CD14-positive monocyte (primary cell): ENCODE results near the gene TRAF3. TPM values are rescaled to one million over a fixed set of nuclear protein-coding genes. Genes with fewer than 3 reads are reported as not detected.
"Not testable (repeated sequence)": the region's sequence is repeated elsewhere in the genome, so short reads cannot be mapped to it uniquely, and the experiment has no call there.

ENCODE experiments used
- DNase-seq, 3 donors: peaks; one replicate each; pipeline ENCODE4 v3.0.0-alpha.2; 2011 to 2022
- H2AFZ ChIP-seq: 2 replicates; pipeline ENCODE4 v1.6.0; 2012; ENCODE audit warnings: mild to moderate bottlenecking, low read depth, low read length, inconsistent platforms; ENCODE audit not compliant: insufficient read depth, poor library complexity, severe bottlenecking
- H3K27ac ChIP-seq, 2 donors: 1 replicate in 1 of 2; 2 replicates in 1 of 2; pipeline ENCODE4 v1.5.1; 2012 to 2013; ENCODE audit warnings: low read length in 2 of 2, control low read depth in 1 of 2, inconsistent platforms in 1 of 2, low read depth in 1 of 2, mild to moderate bottlenecking in 1 of 2
- H3K27me3 ChIP-seq, 2 donors: one replicate each; pipeline versions ENCODE4 v1.6.0 to v1.6.1; 2011 to 2013; ENCODE audit warnings: low read length in 2 of 2; ENCODE audit not compliant: control insufficient read depth in 2 of 2, insufficient read depth in 2 of 2
- H3K36me3 ChIP-seq, 2 donors: replicated peaks in 1 of 2; 1 replicate in 1 of 2; 2 replicates in 1 of 2; pipeline versions ENCODE4 v1.5.1 to v1.6.1; 2012 to 2013; ENCODE audit warnings: low read length in 2 of 2, control low read depth in 1 of 2, inconsistent platforms in 1 of 2, mild to moderate bottlenecking in 1 of 2; ENCODE audit not compliant: insufficient read depth in 2 of 2, control insufficient read depth in 1 of 2
- H3K4me1 ChIP-seq, 2 donors: 1 replicate in 1 of 2; 2 replicates in 1 of 2; pipeline versions ENCODE4 v1.5.1 to v1.6.1; 2012 to 2013; ENCODE audit warnings: low read length in 2 of 2, control low read depth in 1 of 2, inconsistent platforms in 1 of 2, mild to moderate bottlenecking in 1 of 2, moderate library complexity in 1 of 2; ENCODE audit not compliant: insufficient read depth in 2 of 2, control insufficient read depth in 1 of 2
- H3K4me2 ChIP-seq: replicated peaks from 2 replicates; pipeline ENCODE3; 2012; ENCODE audit warnings: low read length, moderate library complexity, mild to moderate bottlenecking; ENCODE audit not compliant: poor library complexity, severe bottlenecking; ENCODE audit errors: extremely low read depth
- H3K4me3 ChIP-seq, 3 experiments: fragments of 200-600 bp in 1 of 3; sonication (generic) in 1 of 3; replicated peaks in 1 of 3; 1 replicate in 2 of 3; 2 replicates in 1 of 3; pipeline ENCODE4 v1.5.1; 2011 to 2013; ENCODE audit warnings: low read length in 3 of 3, mild to moderate bottlenecking in 3 of 3, control low read depth in 2 of 3, low read depth in 2 of 3, inconsistent platforms in 1 of 3, moderate library complexity in 1 of 3
- H3K79me2 ChIP-seq: 2 replicates; pipeline ENCODE4 v1.6.0; 2012; ENCODE audit warnings: mild to moderate bottlenecking, control low read depth, inconsistent platforms, low read length, moderate library complexity; ENCODE audit not compliant: insufficient read depth
- H3K9ac ChIP-seq: 2 replicates; pipeline ENCODE4 v1.6.0; 2017; ENCODE audit warnings: low read length, mild to moderate bottlenecking; ENCODE audit not compliant: insufficient read depth, poor library complexity, severe bottlenecking
- H3K9me3 ChIP-seq, 2 donors: replicated peaks in 1 of 2; 1 replicate in 1 of 2; 2 replicates in 1 of 2; pipeline versions ENCODE4 v1.5.1 to v1.6.1; 2012 to 2013; ENCODE audit warnings: low read length in 2 of 2, control low read depth in 1 of 2; ENCODE audit not compliant: control insufficient read depth in 1 of 2, insufficient read depth in 1 of 2
- H4K20me1 ChIP-seq: 2 replicates; pipeline ENCODE4 v1.6.0; 2012; ENCODE audit warnings: mild to moderate bottlenecking, low read length, control low read depth, moderate library complexity; ENCODE audit not compliant: insufficient read depth
- H3K27ac Mint-ChIP-seq, 7 donors: one replicate each; pipeline ENCODE4 v1.8.0; 2020; ENCODE audit warnings: mild to moderate bottlenecking in 7 of 7, mixed read lengths in 7 of 7, moderate library complexity in 6 of 7, inconsistent platforms in 2 of 7
- H3K27me3 Mint-ChIP-seq, 3 donors: one replicate each; pipeline ENCODE4 v1.8.0; 2021 to 2022; ENCODE audit warnings: low read depth in 3 of 3, mild to moderate bottlenecking in 3 of 3, mixed read lengths in 3 of 3, moderate library complexity in 3 of 3, inconsistent platforms in 1 of 3
- H3K36me3 Mint-ChIP-seq, 2 donors: one replicate each; pipeline ENCODE4 v1.8.0; 2020; ENCODE audit warnings: mixed read lengths in 2 of 2, inconsistent platforms in 1 of 2, mild to moderate bottlenecking in 1 of 2
- H3K4me1 Mint-ChIP-seq: one replicate; pipeline ENCODE4 v1.8.0; 2020; ENCODE audit warnings: mild to moderate bottlenecking, mixed read lengths
- H3K4me3 Mint-ChIP-seq, 2 donors: one replicate each; pipeline ENCODE4 v1.8.0; 2020; ENCODE audit warnings: mild to moderate bottlenecking in 2 of 2, mixed read lengths in 2 of 2, moderate library complexity in 1 of 2
- H3K9me3 Mint-ChIP-seq, 7 donors: one replicate each; pipeline ENCODE4 v1.8.0; 2020 to 2022; ENCODE audit warnings: mixed read lengths in 7 of 7, mild to moderate bottlenecking in 6 of 7, moderate library complexity in 6 of 7, inconsistent platforms in 2 of 7
- CTCF ChIP-seq: fragments of 200-600 bp; IDR thresholded peaks from one replicate; pipeline ENCODE4 v1.8.0; 2022; ENCODE audit warnings: antibody characterized with exemption, mild to moderate bottlenecking
- WGBS: methylation state at CpG from one replicate; pipeline ENCODE4 v1.1.5; 2013; ENCODE audit warnings: missing lambda C conversion rate; ENCODE audit not compliant: insufficient coverage; 5-methylcytosine and 5-hydroxymethylcytosine counted together
- intact Hi-C, 2 donors: fragments of 100-400 bp; cut with micrococcal nuclease; formaldehyde crosslinking; loops; one replicate each; pipeline versions ENCODE4 v1.15.0 to v1.15.1; 2023
- polyA plus RNA-seq, 3 donors: library from polyadenylated mRNA; depleted of rRNA in 1 of 3; unstranded in 2 of 3; stranded (reverse) in 1 of 3; fragments of 300-500 nt in 2 of 3; fragments of >200 nt in 1 of 3; fragmentation: Illumina TruSeq in 2 of 3; gene quantifications; 1 replicate in 2 of 3; 2 replicates in 1 of 3; pipeline ENCODE4 v1.2.3, GENCODE V29; 2012 to 2021

Gene TRAF3
- polyA plus RNA-seq, 3 donors, result 12.0 to 37.6 (median 17.3) TPM

- no peak for DNase-seq
- Histone ChIP-seq H3K79me2 (peaks cover 15% of the 10 kb centered on the region), H4K20me1 (peaks cover 97% of the 10 kb centered on the region), H3K27me3 (no peaks in the 10 kb centered on the region), H3K9me3 (peaks cover 0 to 8% of the 10 kb centered on the region in 2 donors), H2AFZ (no peak overlapping the region), H3K36me3 (peaks cover 2 to 25% of the 10 kb centered on the region in 2 donors), H3K4me2 (no peak overlapping the region), H3K4me1 (no peaks in the 10 kb centered on the region), H3K4me3 (no peak overlapping the region), H3K9ac (no peak overlapping the region), H3K27ac (no peak overlapping the region)
- Mint-ChIP-seq H3K4me3 (no peak overlapping the region), H3K27me3 (no peaks in the 10 kb centered on the region), H3K36me3 (peaks cover 20 to 36% of the 10 kb centered on the region in 2 donors), H3K4me1 (peaks cover 2% of the 10 kb centered on the region), H3K9me3 (peaks cover 5 to 15% (median 8%) of the 10 kb centered on the region in 7 donors), H3K27ac (peak overlapping the region in 2 of 7 donors; percentile 30 to 41)
- intact Hi-C loops, result no loop called here
- no CpG with 5 or more reads among the region's 3 CpGs for WGBS
- no peak for TF ChIP-seq CTCF
Observed at GRCh38 chr14:102862154-102862773, 85.0 kb downstream of the TRAF3 start.

GRCh38 chr14:102863381-102863780 lies 86.1 kb downstream of the TRAF3 start:
- DNase-seq, result no peak
- Mint-ChIP-seq H3K4me3 (no peak overlapping the region), H3K36me3 (peaks cover 20 to 25% of the 10 kb centered on the region in 2 donors), H3K4me1 (peaks cover 5% of the 10 kb centered on the region), H3K9me3 (peaks cover 5 to 15% (median 7%) of the 10 kb centered on the region in 7 donors), H3K27me3 (no peaks in the 10 kb centered on the region), H3K27ac (peak overlapping the region in 1 of 7 donors; percentile 8)
- H3K4me1 ChIP-seq, result peaks cover 0 to 2% of the 10 kb centered on the region in 2 donors
- H2AFZ ChIP-seq, result no peak overlapping the region
- no peak overlapping the region for H3K4me2 ChIP-seq
- 100% methylated on average over 2 of the region's 3 CpGs for WGBS
- H3K79me2 ChIP-seq, result peaks cover 12% of the 10 kb centered on the region
- no peak overlapping the region for H3K27ac ChIP-seq
- intact Hi-C loops, result no loop called here
- peaks cover 0 to 8% of the 10 kb centered on the region in 2 donors for H3K9me3 ChIP-seq
- peaks cover 97% of the 10 kb centered on the region for H4K20me1 ChIP-seq
- no peak for TF ChIP-seq CTCF
- H3K9ac ChIP-seq, result no peak overlapping the region
- peaks cover 2 to 14% of the 10 kb centered on the region in 2 donors for H3K36me3 ChIP-seq
- H3K4me3 ChIP-seq, result no peak overlapping the region
- no peaks in the 10 kb centered on the region for H3K27me3 ChIP-seq

- H3K4me3 ChIP-seq, H2AFZ ChIP-seq, H3K9me3 ChIP-seq, H3K27me3 Mint-ChIP-seq, H3K9ac ChIP-seq, H3K4me2 ChIP-seq, H3K27ac ChIP-seq, H3K27me3 ChIP-seq, H3K4me3 Mint-ChIP-seq, intact Hi-C loops, DNase-seq: not testable (repeated sequence)
- Histone ChIP-seq H3K36me3 (peaks cover 10 to 26% of the 10 kb centered on the region in 2 donors), H3K4me1 (peaks cover 5 to 14% of the 10 kb centered on the region in 2 donors), H3K79me2 (peaks cover 13% of the 10 kb centered on the region), H4K20me1 (peaks cover 98% of the 10 kb centered on the region)
- Mint-ChIP-seq H3K36me3 (peaks cover 23 to 33% of the 10 kb centered on the region in 2 donors), H3K4me1 (peaks cover 12% of the 10 kb centered on the region), H3K9me3 (peaks cover 5 to 14% (median 7%) of the 10 kb centered on the region in 7 donors), H3K27ac (peak overlapping the region in 1 of 7 donors; percentile 47)
- no CpG with 5 or more reads among the region's 4 CpGs for WGBS
Observed at GRCh38 chr14:102865916-102866315, 88.7 kb downstream of the TRAF3 start.
